ENCODE data around the gene ZBTB34.
A peak's percentile ranks its signal among the peaks of the same experiment; 100 is the strongest.

Gene ZBTB34

DNA sequence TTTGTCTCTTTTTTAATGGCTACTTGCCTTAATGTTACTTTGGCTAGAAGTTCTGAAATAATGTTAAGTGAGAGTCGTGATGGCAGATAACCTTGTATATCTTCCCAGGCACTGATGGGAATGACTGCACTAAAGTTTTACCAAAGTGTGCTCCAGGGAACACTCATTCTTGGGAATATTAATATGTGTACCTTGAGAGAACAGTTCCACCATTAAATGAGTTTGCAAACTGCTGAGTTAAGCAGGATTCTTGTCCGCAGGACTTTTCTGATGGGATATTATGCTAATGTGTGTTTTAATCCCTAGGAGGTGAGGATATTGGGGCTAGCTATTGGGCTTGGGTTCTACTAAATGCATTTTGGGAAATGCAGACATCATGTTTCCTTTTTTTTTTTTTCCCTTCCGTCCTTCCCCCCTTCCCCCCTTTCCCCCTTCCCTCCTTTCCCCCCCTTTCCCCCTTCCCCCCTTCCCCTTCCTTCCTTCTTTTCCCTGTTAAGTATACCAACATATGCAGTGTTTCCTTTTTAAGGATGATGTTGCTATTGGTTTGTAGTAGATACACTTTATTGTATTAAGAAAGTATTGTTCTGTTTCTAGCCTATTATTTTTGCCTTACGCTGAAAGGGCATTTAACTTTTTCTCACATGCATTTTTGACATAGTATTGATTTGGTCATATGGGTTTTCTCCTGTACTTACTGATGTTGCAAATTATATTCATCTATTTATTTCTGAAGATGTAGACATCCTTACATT, 15.5 kb downstream of the ZBTB34 start:
- DNase-seq (ENCODE audit: low read depth in 4 of 4, low spot score in 1 of 4): no peak

DNA sequence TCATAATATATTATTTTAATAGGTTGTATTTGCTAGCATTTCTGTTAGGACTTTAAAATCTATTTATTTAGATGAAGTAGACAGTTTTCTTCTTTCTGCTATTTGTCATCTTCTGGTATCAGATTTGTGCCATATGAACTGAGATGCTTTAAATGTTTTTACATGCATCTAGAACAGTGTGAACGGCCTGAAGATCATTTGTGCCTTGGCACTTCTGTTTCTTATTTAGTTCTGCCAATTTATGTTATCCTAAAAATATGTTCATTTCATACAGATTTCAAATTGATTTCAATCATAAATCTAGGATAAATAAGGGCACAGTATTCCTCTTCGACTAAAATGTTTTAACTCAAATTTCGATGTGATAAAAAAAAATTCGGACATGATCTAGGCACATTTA, 16.1 kb downstream of the ZBTB34 start:
- DNase-seq (ENCODE audit: low read depth in 4 of 4, low spot score in 1 of 4): no peak

DNA sequence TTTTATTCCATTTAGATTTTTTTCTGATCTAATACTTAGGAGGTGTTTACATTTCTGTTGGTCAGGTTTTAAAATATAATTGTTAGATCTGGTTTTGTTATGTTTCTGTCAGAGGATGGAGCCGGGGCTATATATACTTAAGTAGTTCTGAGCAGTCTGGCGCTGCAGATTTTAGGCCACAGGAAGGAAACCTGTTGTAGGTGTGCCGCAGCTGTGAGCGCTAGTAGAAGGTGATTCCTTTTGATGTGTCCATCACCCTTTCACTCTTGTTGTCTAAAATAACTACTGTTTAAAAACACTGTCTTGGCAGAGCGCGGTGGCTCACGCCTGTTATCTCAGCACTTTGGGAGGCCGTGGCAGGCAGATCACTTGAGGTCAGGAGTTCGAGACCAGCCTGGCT, 17.0 kb downstream of the ZBTB34 start:
- DNase-seq (ENCODE audit: low read depth in 4 of 4, low spot score in 1 of 4): no peak

- no peak for DNase-seq (ENCODE audit: low read depth in 4 of 4, low spot score in 1 of 4)
Measured at GRCh38 chr9:126879288-126879687, 18.8 kb downstream of the ZBTB34 start.

DNA sequence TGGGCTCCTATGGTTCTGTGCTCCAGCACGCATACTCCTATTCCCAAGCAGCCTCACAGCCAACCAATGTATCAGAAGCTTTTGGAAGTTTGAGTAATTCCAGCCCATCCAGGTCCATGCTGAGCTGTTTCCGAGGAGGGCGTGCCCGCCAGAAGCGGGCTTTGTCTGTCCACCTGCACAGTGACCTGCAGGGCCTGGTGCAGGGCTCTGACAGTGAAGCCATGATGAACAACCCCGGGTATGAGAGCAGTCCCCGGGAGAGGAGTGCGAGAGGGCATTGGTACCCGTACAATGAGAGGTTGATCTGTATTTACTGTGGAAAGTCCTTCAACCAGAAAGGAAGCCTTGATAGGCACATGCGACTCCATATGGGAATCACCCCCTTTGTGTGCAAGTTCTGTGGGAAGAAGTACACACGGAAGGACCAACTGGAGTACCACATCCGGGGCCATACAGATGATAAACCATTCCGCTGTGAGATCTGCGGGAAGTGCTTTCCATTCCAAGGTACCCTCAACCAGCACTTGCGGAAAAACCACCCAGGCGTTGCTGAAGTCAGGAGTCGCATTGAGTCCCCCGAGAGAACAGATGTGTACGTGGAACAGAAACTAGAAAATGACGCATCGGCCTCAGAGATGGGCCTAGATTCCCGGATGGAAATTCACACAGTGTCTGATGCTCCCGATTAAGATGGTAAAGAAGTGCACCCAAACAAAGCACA, 19.9 kb downstream of the ZBTB34 start:
- DNase-seq (ENCODE audit: low read depth in 4 of 4, low spot score in 1 of 4): no peak

DNA sequence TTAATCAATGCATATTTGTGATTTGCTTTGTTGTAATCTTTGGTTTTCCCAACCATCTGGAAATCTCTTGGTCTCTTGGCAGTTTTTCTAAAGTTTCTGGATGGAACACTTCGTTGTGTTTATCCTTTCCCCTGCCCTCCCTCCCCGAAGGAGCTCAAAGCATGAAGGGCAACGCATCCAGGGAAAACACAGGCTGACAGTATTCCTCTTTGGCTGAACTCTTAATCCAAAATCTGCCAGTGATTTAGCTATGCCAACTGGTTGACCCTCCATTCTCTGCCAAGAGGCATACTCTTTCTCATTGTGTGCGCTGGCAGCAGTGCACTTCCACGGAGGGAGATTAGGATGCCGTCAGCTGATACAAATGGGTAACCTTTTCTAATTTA, 20.5 kb downstream of the ZBTB34 start:
- no peak for DNase-seq (ENCODE audit: low read depth in 4 of 4, low spot score in 1 of 4)

DNA sequence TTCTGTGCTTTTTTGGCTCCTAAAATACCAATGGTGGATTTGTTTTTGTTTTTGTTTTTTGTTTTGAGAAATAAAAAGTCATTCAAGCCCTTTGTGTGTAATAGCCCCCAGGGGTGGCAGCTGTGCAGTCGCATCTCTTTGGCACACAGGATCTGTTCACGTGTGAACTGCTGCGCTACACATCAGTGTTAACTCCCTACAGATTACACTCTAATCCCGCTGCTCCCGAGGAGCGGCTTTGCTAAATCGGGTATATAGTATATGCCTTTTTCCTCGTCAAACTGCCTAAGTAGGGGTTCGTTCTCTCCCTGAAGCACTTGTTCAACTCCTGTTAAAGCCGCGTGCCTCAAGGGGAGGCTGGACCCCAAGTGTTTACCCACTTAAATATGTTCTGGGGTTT, 22.3 kb downstream of the ZBTB34 start:
- DNase-seq (ENCODE audit: low read depth in 4 of 4, low spot score in 1 of 4): no peak

- DNase-seq (ENCODE audit: low read depth in 4 of 4, low spot score in 1 of 4): no peak
Measured at GRCh38 chr9:126883636-126884035, 23.2 kb downstream of the ZBTB34 start.

- DNase-seq (ENCODE audit: low read depth in 4 of 4, low spot score in 1 of 4): no peak
Measured at GRCh38 chr9:126885131-126885641, 24.7 kb downstream of the ZBTB34 start.

- no peak for DNase-seq (ENCODE audit: low read depth in 4 of 4, low spot score in 1 of 4)
Measured at GRCh38 chr9:126886034-126886822, 25.8 kb downstream of the ZBTB34 start.

DNA sequence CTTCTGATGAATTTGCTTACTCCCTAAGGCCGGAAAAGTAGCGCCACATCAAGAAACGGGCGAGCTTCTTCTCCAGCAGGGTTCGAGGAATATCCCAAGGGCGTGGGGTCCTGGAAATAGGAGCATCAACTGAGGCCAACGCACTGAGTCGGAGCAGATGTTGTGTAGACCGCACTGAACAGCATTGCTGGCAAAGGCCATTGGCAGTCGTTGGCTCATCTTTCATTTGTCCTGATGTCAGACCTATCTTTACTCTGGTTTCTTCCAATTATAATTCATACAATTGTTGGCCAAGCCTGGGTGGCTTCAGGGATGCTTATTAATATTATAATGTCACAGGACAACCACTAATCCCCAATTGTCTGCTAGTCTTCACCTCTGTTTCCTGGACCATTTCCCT, 26.5 kb downstream of the ZBTB34 start:
- no peak for DNase-seq (ENCODE audit: low read depth in 4 of 4, low spot score in 1 of 4)

- no peak for DNase-seq (ENCODE audit: low read depth in 4 of 4, low spot score in 1 of 4)
Measured at GRCh38 chr9:126891676-126892075, 31.2 kb downstream of the ZBTB34 start.

- no peak for DNase-seq (ENCODE audit: low read depth in 4 of 4, low spot score in 1 of 4)
Measured at GRCh38 chr9:126893079-126893478, 32.6 kb downstream of the ZBTB34 start.

DNA sequence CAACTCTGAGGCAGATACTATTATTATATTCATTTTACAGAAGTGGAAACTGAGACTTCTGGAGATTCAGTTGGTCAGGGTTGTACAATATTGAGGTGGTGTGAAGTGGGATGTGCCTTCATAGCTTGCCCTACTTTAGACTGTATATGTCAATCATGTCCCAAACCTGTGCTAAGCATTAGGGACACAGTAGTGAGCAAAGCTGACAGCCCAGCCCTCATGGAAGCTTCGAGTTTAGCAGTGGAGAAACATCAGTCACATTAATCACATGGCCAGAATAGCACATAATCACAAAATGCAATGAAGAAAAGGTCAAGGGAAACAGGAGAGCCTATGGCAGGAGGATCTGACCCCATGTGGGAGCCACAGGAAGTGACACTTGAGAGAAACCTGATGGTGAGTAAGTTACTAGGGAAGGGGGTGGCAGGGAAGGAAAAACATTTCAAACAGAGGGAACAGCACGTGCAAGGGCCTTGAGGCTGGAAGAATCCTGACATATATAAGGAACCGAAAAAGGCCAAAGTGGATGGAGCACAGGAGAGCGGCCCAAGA, 33.7 kb downstream of the ZBTB34 start:
- DNase-seq (ENCODE audit: low read depth in 4 of 4, low spot score in 1 of 4): no peak

DNA sequence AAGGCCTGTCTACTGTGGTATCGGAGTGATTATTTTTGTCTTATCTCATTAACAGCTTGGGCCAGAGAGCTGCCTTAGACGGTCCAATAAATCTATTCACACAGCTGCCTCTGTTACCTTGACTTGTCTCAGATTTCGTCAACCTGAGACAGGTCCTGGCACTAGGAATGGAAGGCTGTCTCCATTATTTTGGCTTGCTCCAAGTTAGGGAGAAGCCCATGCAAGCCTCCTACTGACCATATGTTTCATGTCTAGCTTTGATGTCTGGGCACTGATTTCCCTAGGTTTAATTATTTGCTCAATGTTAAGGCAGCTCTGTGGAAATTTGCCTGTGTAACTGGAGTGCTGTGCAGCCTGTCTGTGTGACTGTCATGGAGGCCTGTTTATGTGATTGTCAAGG, 41.8 kb downstream of the ZBTB34 start:
- DNase-seq (ENCODE audit: low read depth in 4 of 4, low spot score in 1 of 4): no peak

DNA sequence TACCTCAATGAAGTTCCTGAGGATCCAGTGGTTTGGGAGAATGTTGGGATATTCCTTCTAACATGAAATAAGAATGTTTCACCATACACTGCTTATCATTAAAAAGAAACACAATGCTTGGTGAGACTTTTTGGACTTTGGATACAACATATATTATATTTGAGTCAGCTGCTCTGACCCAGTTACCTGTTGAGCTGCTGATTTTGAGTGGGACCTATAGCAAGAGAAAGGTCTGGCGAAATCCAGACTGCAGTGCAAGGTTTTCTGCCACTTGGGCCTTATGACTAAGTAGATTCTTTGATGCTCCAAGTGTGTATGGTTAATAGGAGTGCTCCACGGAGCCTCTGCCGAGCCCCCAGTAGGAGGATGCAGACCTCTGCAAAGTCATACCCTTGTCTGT, 44.1 kb downstream of the ZBTB34 start:
- DNase-seq (ENCODE audit: low read depth in 4 of 4, low spot score in 1 of 4): no peak

GRCh38 chr9:126906091-126906490, 45.7 kb downstream of the ZBTB34 start:
- DNase-seq (ENCODE audit: low read depth in 4 of 4, low spot score in 1 of 4): no peak

- no peak for DNase-seq (ENCODE audit: low read depth in 4 of 4, low spot score in 1 of 4)
Measured at GRCh38 chr9:126907058-126907457, 46.6 kb downstream of the ZBTB34 start.

GRCh38 chr9:126914458-126915280, 54.2 kb downstream of the ZBTB34 start, which contains the start of gene RALGPS1:
RALGPS1 (plus strand) TSS chr9:126914782; CDS start chr9:126962290, 47,508 bp downstream.
- DNase-seq (ENCODE audit: low read depth in 4 of 4, low spot score in 1 of 4): peak; percentile 77 to 87 (median 80)

DNA sequence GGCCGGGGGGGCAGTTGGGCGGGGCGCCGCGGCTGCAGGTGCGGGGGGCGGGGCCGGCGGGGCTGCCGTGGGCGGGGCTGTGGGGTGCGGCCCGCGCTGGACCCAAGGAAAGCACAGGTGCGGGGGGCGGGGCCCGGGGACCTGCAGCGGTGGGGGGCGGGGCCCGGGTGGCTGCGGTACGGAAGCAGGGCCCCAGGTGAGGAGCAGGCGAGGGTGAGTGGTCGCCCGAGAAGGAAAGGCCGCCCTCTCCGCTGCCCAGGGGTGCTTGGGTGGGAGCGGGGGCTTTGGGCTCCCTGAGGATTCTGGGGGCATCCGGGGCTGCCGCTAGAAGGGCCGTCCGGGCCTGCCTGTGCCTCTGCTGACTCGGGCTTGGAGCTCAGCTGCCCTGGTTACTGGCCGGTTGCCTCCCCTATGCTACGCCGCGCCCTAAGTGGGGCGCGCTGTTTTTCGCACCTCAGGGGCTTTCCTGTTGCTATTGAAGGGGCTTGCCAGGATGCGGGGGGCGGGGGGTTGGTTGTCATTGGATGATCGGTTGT, 54.9 kb downstream of the ZBTB34 start:
- DNase-seq (ENCODE audit: low read depth in 4 of 4, low spot score in 1 of 4): no peak

All from stimulated activated CD4-positive, alpha-beta T cell treated with anti-CD3 and anti-CD28 coated beads, Interleukin-1b, Interleukin-23, amount 100 ng/mL, for 24 hours (primary cell).